HG03565 (cell line): Measurements from ENCODE around the gene MIER2.
"Not testable (repeated sequence)": the region's sequence is repeated elsewhere in the genome, so short reads cannot be mapped to it uniquely, and the experiment has no call there.

Source experiments
- ATAC-seq: cut with Tn5 transposase; IDR thresholded peaks from one replicate; pipeline ENCODE4 v1.9.1; 2021; ENCODE audit warnings: mild to moderate bottlenecking, moderate library complexity; ENCODE audit not compliant: unreplicated experiment

The MIER2 gene

GRCh38 chr19:262125-262524, 82.5 kb downstream of the MIER2 start:
- ATAC-seq = no peak

GRCh38 chr19:256804-257203, 87.8 kb downstream of the MIER2 start:
- ATAC-seq = not testable (repeated sequence)
